HepG2 (cell line): ENCODE measurements around the gene TPX2. TPM values are rescaled to one million over a fixed set of nuclear protein-coding genes. Genes with fewer than 3 reads are reported as not detected.
A peak's percentile ranks its signal among the peaks of the same experiment; 100 is the strongest.

Experiments used
- CEBPG ChIP-seq: IDR thresholded peaks from 2 replicates; pipeline ENCODE4 v1.6.1; 2016
- HMGXB3 ChIP-seq: sonication (generic); formaldehyde crosslinking; IDR thresholded peaks from 2 replicates; pipeline ENCODE4 v1.4.0; 2020; ENCODE audit warnings: missing genetic modification reagents, borderline replicate concordance
- HNRNPH1 ChIP-seq: fragments of 200-400 bp; formaldehyde crosslinking; optimal IDR thresholded peaks from 2 replicates; pipeline ENCODE3; 2017; ENCODE audit warnings: mild to moderate bottlenecking, low read depth, low read length
- HNRNPL ChIP-seq: fragments of 200-400 bp; formaldehyde crosslinking; IDR thresholded peaks from 2 replicates; pipeline ENCODE4 v1.6.1; 2017; ENCODE audit warnings: mild to moderate bottlenecking, low read depth, low read length
- RBM39 ChIP-seq: fragments of 200-400 bp; formaldehyde crosslinking; IDR thresholded peaks from one replicate; pipeline ENCODE4 v1.6.1; 2018; ENCODE audit warnings: antibody characterized with exemption, mild to moderate bottlenecking, low read depth, low read length; ENCODE audit not compliant: poor library complexity, severe bottlenecking
- SNAPC5 ChIP-seq: sonication (generic); formaldehyde crosslinking; IDR thresholded peaks from 2 replicates; pipeline ENCODE4 v1.8.1; 2023; ENCODE audit warnings: mild to moderate bottlenecking, missing genetic modification reagents, borderline replicate concordance
- ZBTB20 ChIP-seq: sonication (generic); formaldehyde crosslinking; IDR thresholded peaks from 2 replicates; pipeline ENCODE4 v1.8.1; 2023; ENCODE audit warnings: missing genetic modification reagents, low read depth, mild to moderate bottlenecking, borderline replicate concordance
- ZNF274 ChIP-seq: sonication (generic); formaldehyde crosslinking; IDR thresholded peaks from 2 replicates; pipeline ENCODE4 v1.5.1; 2020; ENCODE audit warnings: mild to moderate bottlenecking, missing genetic modification reagents
- polyA plus RNA-seq, 8 experiments: library from polyadenylated mRNA; depleted of rRNA in 3 of 8; stranded (reverse) in 7 of 8; unstranded in 1 of 8; fragments of >200 nt; fragmentation: Illumina TruSeq in 4 of 8; extraction: Trizol in 4 of 8; gene quantifications; 2 replicates each; pipeline versions ENCODE4 v1.2.1 to v1.2.3, GENCODE V29; 2011 to 2016; ENCODE audit warnings: low read depth in 4 of 8, missing spikeins in 1 of 8, mixed read lengths in 1 of 8; ENCODE audit not compliant: insufficient read depth in 1 of 8
- total RNA-seq, 5 experiments: library from RNA; depleted of rRNA; stranded (reverse); fragments of >200 nt; fragmentation: Illumina TruSeq; extraction: Trizol; gene quantifications; 2 replicates each; pipeline ENCODE4 v1.2.3, GENCODE V29; 2016; ENCODE audit warnings: low read depth in 1 of 5
- TF ChIP-seq, protein P1 (sequence below): sonication (generic); formaldehyde crosslinking; IDR thresholded peaks from 2 replicates; pipeline ENCODE4 v1.5.0; 2020; ENCODE audit warnings: mild to moderate bottlenecking, missing genetic modification reagents, borderline replicate concordance
- TF ChIP-seq, protein P2 (sequence below): sonication (generic); formaldehyde crosslinking; IDR thresholded peaks from 2 replicates; pipeline ENCODE4 v1.4.0; 2020; ENCODE audit warnings: missing genetic modification reagents
- TF ChIP-seq, protein P3 (sequence below): sonication (generic); formaldehyde crosslinking; IDR thresholded peaks from 2 replicates; pipeline ENCODE4 v1.4.0; 2020; ENCODE audit warnings: missing genetic modification reagents; ENCODE audit errors: not compliant biosample characterization

Gene TPX2
- total and polyA plus RNA-seq, 2 of the 13 experiments (the other 11 are each of a cell fraction or from before 2014, with no cell fraction given) = 34.3 to 124 TPM

DNA sequence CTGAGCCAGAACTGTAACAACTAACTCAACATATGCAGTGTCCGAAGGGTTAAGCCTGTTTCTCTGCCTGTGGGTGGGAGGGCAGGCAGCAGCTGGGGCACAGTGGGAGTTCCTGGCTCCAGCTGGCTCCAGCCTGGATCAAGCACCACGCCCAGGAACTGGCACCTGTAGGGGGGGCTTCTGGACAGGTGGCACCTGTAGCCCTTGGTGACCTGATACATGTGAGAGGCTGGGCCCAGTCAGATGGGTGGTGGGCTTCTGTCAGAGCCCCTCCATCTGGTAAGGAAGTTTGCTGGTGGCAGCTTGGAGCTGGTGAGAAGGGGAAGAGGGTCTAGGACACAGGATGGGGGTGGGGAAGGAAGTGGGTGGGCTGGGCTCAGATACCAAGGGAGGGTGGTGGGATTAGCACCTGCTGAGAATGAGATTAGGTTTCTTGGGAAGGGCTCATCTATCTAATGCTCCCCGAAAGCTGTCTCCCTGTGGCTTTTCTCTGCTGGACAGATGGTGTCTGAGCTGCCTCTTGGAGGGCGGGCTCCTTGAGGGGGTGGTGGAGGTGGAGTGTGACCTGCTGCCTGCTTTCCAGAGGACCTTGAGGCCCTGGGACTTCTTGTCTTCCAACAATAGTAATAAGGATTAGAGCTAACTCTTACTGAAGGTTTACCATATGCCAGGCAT, 45.0 kb upstream of the TPX2 start (continued):
- TF ChIP-seq, protein P1, sequence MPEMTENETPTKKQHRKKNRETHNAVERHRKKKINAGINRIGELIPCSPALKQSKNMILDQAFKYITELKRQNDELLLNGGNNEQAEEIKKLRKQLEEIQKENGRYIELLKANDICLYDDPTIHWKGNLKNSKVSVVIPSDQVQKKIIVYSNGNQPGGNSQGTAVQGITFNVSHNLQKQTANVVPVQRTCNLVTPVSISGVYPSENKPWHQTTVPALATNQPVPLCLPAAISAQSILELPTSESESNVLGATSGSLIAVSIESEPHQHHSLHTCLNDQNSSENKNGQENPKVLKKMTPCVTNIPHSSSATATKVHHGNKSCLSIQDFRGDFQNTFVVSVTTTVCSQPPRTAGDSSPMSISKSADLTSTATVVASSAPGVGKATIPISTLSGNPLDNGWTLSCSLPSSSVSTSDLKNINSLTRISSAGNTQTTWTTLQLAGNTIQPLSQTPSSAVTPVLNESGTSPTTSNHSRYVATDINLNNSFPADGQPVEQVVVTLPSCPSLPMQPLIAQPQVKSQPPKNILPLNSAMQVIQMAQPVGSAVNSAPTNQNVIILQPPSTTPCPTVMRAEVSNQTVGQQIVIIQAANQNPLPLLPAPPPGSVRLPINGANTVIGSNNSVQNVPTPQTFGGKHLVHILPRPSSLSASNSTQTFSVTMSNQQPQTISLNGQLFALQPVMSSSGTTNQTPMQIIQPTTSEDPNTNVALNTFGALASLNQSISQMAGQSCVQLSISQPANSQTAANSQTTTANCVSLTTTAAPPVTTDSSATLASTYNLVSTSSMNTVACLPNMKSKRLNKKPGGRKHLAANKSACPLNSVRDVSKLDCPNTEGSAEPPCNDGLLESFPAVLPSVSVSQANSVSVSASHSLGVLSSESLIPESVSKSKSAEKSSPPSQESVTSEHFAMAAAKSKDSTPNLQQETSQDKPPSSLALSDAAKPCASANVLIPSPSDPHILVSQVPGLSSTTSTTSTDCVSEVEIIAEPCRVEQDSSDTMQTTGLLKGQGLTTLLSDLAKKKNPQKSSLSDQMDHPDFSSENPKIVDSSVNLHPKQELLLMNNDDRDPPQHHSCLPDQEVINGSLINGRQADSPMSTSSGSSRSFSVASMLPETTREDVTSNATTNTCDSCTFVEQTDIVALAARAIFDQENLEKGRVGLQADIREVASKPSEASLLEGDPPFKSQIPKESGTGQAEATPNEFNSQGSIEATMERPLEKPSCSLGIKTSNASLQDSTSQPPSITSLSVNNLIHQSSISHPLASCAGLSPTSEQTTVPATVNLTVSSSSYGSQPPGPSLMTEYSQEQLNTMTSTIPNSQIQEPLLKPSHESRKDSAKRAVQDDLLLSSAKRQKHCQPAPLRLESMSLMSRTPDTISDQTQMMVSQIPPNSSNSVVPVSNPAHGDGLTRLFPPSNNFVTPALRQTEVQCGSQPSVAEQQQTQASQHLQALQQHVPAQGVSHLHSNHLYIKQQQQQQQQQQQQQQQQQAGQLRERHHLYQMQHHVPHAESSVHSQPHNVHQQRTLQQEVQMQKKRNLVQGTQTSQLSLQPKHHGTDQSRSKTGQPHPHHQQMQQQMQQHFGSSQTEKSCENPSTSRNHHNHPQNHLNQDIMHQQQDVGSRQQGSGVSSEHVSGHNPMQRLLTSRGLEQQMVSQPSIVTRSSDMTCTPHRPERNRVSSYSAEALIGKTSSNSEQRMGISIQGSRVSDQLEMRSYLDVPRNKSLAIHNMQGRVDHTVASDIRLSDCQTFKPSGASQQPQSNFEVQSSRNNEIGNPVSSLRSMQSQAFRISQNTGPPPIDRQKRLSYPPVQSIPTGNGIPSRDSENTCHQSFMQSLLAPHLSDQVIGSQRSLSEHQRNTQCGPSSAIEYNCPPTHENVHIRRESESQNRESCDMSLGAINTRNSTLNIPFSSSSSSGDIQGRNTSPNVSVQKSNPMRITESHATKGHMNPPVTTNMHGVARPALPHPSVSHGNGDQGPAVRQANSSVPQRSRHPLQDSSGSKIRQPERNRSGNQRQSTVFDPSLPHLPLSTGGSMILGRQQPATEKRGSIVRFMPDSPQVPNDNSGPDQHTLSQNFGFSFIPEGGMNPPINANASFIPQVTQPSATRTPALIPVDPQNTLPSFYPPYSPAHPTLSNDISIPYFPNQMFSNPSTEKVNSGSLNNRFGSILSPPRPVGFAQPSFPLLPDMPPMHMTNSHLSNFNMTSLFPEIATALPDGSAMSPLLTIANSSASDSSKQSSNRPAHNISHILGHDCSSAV (CRISPR knock-in tag) = no peak
- TF ChIP-seq, protein P2, sequence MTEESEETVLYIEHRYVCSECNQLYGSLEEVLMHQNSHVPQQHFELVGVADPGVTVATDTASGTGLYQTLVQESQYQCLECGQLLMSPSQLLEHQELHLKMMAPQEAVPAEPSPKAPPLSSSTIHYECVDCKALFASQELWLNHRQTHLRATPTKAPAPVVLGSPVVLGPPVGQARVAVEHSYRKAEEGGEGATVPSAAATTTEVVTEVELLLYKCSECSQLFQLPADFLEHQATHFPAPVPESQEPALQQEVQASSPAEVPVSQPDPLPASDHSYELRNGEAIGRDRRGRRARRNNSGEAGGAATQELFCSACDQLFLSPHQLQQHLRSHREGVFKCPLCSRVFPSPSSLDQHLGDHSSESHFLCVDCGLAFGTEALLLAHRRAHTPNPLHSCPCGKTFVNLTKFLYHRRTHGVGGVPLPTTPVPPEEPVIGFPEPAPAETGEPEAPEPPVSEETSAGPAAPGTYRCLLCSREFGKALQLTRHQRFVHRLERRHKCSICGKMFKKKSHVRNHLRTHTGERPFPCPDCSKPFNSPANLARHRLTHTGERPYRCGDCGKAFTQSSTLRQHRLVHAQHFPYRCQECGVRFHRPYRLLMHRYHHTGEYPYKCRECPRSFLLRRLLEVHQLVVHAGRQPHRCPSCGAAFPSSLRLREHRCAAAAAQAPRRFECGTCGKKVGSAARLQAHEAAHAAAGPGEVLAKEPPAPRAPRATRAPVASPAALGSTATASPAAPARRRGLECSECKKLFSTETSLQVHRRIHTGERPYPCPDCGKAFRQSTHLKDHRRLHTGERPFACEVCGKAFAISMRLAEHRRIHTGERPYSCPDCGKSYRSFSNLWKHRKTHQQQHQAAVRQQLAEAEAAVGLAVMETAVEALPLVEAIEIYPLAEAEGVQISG = peak; percentile 30; the same call in 1 of the 2 replicates
- TF ChIP-seq ZBTB20 (CRISPR knock-in tag) (no peak), SNAPC5 (CRISPR knock-in tag) (no peak), HNRNPL (0 out of 2 replicates have a peak, but pooled peaks have one; percentile 52), RBM39 (no peak), HMGXB3 (CRISPR knock-in tag) (no peak), HNRNPH1 (peak; percentile 26), CEBPG (CRISPR knock-in tag) (no peak), ZNF274 (CRISPR knock-in tag) (no peak)
- TF ChIP-seq, protein P3, sequence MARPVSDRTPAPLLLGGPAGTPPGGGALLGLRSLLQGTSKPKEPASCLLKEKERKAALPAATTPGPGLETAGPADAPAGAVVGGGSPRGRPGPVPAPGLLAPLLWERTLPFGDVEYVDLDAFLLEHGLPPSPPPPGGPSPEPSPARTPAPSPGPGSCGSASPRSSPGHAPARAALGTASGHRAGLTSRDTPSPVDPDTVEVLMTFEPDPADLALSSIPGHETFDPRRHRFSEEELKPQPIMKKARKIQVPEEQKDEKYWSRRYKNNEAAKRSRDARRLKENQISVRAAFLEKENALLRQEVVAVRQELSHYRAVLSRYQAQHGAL (CRISPR knock-in tag) = no peak
